KOPT-K1 (cell line): ENCODE data around the gene GRAMD1B.

ENCODE experiments used
- H3K27ac ChIP-seq: fragments of 200-600 bp; sonication (generic); 2 replicates; pipeline ENCODE4 v1.5.1; 2016; ENCODE audit warnings: antibody characterized with exemption, mild to moderate bottlenecking, low read depth, low read length; ENCODE audit not compliant: poor library complexity, severe bottlenecking
- H3K36me3 ChIP-seq: fragments of 200-600 bp; sonication (generic); 2 replicates; pipeline ENCODE4 v1.5.1; 2017; ENCODE audit warnings: antibody characterized with exemption, mild to moderate bottlenecking, low read length, moderate library complexity; ENCODE audit not compliant: insufficient read depth
- H3K9me3 ChIP-seq: fragments of 200-600 bp; sonication (generic); 2 replicates; pipeline ENCODE4 v1.5.1; 2017; ENCODE audit warnings: antibody characterized with exemption, low read length, mild to moderate bottlenecking; ENCODE audit not compliant: insufficient read depth, poor library complexity, severe bottlenecking

The GRAMD1B gene

DNA sequence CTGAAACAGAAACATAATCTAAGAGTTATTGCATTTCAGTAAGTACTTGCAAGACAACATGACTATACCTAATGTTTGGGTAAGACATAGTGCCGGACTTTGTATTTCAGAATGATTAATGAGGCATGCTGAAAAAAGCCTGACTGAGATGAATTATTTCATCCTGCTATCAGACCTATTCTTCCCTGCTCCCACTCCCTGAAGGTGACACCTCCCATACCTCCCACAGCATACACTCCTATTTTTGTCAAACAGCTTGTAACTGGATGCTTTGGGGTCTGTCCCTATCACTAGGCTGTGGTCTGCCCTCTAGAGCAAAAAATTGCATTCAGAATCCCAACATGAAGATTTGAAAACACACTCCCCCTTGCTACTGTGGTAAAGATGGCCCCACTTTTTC, 235.2 kb downstream of the GRAMD1B start:
- Histone ChIP-seq H3K36me3 (no peaks in the 10 kb centered on the region), H3K9me3 (peaks cover 11% of the 10 kb centered on the region), H3K27ac (no peak overlapping the region)

DNA sequence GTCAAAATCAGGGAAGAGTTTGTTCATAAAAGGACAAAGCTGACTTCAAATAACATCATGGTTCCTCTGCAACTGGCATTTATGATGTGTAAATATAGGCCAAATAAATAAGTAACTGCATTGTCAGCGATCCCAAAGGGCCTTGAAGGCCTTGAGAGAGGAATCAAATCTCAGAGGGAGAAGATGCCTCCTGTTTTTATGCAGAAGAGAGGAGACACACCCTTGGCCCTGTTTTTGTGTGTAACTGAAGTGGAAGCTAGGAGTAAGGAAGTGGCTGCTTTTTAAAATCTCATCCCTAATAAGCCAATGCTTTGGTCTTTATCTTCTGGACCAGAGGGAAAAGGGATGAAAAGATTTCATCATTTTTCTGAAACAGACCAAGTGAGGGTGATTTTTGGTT, 240.0 kb downstream of the GRAMD1B start:
- no peaks in the 10 kb centered on the region for H3K36me3 ChIP-seq
- H3K27ac ChIP-seq, result no peak overlapping the region

DNA sequence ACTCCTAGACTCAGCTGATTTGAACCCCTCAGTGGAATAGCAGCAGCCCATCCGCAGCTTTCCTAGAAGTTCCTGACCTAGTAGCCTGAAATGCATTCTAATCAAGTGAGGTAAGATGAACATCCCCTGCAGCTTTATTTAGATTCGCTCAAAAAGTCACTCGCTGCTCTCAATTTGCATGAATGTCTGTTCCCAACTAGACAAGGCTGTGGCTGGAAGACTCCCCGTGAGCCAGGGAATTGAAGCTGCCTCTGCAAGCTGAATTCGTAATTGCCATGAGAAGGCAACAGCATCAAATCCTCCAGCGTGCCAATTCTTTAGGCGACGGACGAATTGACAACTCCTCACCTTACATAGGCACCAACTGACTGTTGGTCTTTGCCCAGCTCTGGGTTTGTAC, 241.5 kb downstream of the GRAMD1B start:
- Histone ChIP-seq H3K36me3 (no peaks in the 10 kb centered on the region), H3K9me3 (peaks cover 4% of the 10 kb centered on the region)

More for the DNA sequence above, 240.0 kb downstream of the GRAMD1B start:
- peaks cover 4% of the 10 kb centered on the region for H3K9me3 ChIP-seq

DNA sequence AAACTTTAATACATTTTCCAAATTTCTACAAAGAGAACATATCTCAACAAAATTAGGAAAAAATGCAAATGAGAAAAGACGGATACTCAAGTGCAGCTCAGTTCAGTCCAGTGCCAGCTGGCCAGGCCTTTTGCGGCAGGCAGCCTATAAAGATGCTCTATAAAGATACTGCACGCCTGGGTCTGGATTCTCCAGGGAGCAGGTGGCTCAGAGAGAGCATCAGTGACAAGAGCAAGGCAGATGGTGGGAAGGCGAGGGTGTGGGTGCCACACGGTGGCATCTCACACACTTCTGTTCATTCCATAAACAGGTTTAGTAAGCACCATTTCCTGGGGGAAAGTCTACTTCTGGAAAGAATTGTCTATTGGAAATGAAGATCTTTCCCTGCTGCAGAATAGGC, 242.5 kb downstream of the GRAMD1B start:
- H3K36me3 ChIP-seq, result no peaks in the 10 kb centered on the region
- peaks cover 4% of the 10 kb centered on the region for H3K9me3 ChIP-seq
- H3K27ac ChIP-seq, result no peak overlapping the region

More for the DNA sequence above, 241.5 kb downstream of the GRAMD1B start:
- no peak overlapping the region for H3K27ac ChIP-seq

DNA sequence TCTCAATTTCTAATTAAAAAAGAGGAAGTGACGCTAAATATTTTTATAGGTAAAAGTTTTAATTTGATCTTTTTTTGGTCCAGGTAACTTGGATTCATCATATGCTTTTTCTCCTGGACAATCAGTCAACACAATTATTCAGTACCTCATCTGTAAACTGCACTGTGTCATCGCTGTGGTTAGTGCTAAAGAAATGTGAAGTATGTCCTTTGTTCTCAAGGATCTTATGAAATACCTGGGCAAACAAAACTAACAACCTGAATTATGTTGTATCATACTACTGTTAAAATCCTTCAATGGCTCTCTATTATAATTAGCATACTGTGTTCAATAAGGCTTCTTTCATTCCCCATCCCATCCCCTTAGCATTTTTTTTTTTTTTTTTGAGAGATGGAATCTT, 244.2 kb downstream of the GRAMD1B start:
- Histone ChIP-seq H3K27ac (no peak overlapping the region), H3K36me3 (no peaks in the 10 kb centered on the region), H3K9me3 (no peaks in the 10 kb centered on the region)
